BJ (cell line): ENCODE data around the gene KRTAP10-9. TPM values are rescaled to one million over a fixed set of nuclear protein-coding genes. Genes with fewer than 3 reads are reported as not detected.
"Not testable (repeated sequence)": the region's sequence is repeated elsewhere in the genome, so short reads cannot be mapped to it uniquely, and the experiment has no call there.

Experiments
- CTCF ChIA-PET: fragments of 350-600 bp; formaldehyde crosslinking; extraction: SDS; loops from one replicate; lab custom pipeline; 2021; ENCODE audit warnings: antibody characterized with exemption, inconsistent platforms; lab: Yijun Ruan, JAX
- POLR2A ChIA-PET: fragments of 300-600 bp; sonication (Branson Sonifier 250); formaldehyde crosslinking; extraction: SDS; loops from one replicate; lab custom pipeline; 2021; ENCODE audit warnings: antibody characterized with exemption; lab: Charles Lee
- DNase-seq: peaks from one replicate; pipeline ENCODE4 v3.0.0-alpha.2; 2011; ENCODE audit warnings: low read depth
- H3K27me3 ChIP-seq: 2 replicates; pipeline ENCODE4 v1.6.0; 2011; ENCODE audit warnings: low read length; ENCODE audit not compliant: control insufficient read depth, insufficient read depth
- H3K36me3 ChIP-seq: 2 replicates; pipeline ENCODE4 v1.5.1; 2011; ENCODE audit warnings: low read length; ENCODE audit not compliant: control insufficient read depth, insufficient read depth
- H3K4me3 ChIP-seq: 2 replicates; pipeline ENCODE4 v1.5.1; 2011; ENCODE audit warnings: low read depth, mild to moderate bottlenecking, control low read depth, low read length
- CTCF ChIP-seq: IDR thresholded peaks from 2 replicates; pipeline ENCODE4 v1.5.1; 2011; ENCODE audit warnings: low read depth, mild to moderate bottlenecking, control low read depth, inconsistent platforms, low read length, moderate library complexity; ENCODE audit not compliant: insufficient read depth
- polyA plus RNA-seq: library from polyadenylated mRNA; depleted of rRNA; stranded (reverse); fragments of >200 nt; gene quantifications from 2 replicates; pipeline ENCODE4 v1.2.3, GENCODE V29; 2011

KRTAP10-9 gene
- polyA plus RNA-seq, 1 experiment = not detected

- POLR2A ChIA-PET = no interaction called here
- TF ChIP-seq CTCF = no peak
Measured at GRCh38 chr21:44658541-44658910, 31.6 kb downstream of the KRTAP10-9 start.

GRCh38 chr21:44658913-44659595 lies 32.2 kb downstream of the KRTAP10-9 start:
- H3K27me3 ChIP-seq = no peaks in the 10 kb centered on the region
- POLR2A ChIA-PET = no interaction called here
- DNase-seq = no peak
- TF ChIP-seq CTCF = no peak
- no peak overlapping the region for H3K4me3 ChIP-seq
- H3K36me3 ChIP-seq = no peaks in the 10 kb centered on the region
- CTCF ChIA-PET = no interaction called here

More at GRCh38 chr21:44658541-44658910, 31.6 kb downstream of the KRTAP10-9 start:
- H3K36me3 ChIP-seq = no peaks in the 10 kb centered on the region
- no peak for DNase-seq
- CTCF ChIA-PET = no interaction called here
- no peak overlapping the region for H3K4me3 ChIP-seq
- H3K27me3 ChIP-seq = no peaks in the 10 kb centered on the region

GRCh38 chr21:44661567-44661966 lies 34.7 kb downstream of the KRTAP10-9 start:
- H3K4me3 ChIP-seq, H3K36me3 ChIP-seq, DNase-seq, CTCF ChIA-PET, H3K27me3 ChIP-seq, POLR2A ChIA-PET: not testable (repeated sequence)

- Histone ChIP-seq H3K4me3 (no peak overlapping the region), H3K36me3 (no peaks in the 10 kb centered on the region), H3K27me3 (no peaks in the 10 kb centered on the region; the same call in 1 of the 2 replicates)
- no peak for TF ChIP-seq CTCF
- no peak for DNase-seq
- CTCF ChIA-PET = interaction anchor here (0.6 kb wide), 1 partner anchor 19 kb away, joined by 3 read pairs; no protein-coding TSS in a partner anchor
- POLR2A ChIA-PET = no interaction called here
Measured at GRCh38 chr21:44664691-44665090, 37.8 kb downstream of the KRTAP10-9 start.

GRCh38 chr21:44666401-44667320 lies 39.8 kb downstream of the KRTAP10-9 start, which contains the start of gene KRTAP12-2:
KRTAP12-2 (minus strand) TSS chr21:44666927; CDS start chr21:44666886, 41 bp downstream.
- DNase-seq = no peak
- TF ChIP-seq CTCF = no peak
- H3K4me3 ChIP-seq = no peak within 1 kb of the TSS
- no peaks in the 10 kb centered on the region for H3K36me3 ChIP-seq
- ChIA-PET CTCF (no interaction called here), POLR2A (no interaction called here)
- no peaks in the 10 kb centered on the region; the same call in 1 of the 2 replicates for H3K27me3 ChIP-seq
